BE2C (cell line): ENCODE data around the gene CEP76.

Experiments used
- DNase-seq: peaks from one replicate; pipeline ENCODE4 v3.0.0-alpha.2; 2020
- H3K27me3 ChIP-seq: fragments of 250-450 bp; sonication (Bioruptor Pico); 2 replicates; pipeline ENCODE4 v1.5.1; 2020; ENCODE audit warnings: mild to moderate bottlenecking
- H3K36me3 ChIP-seq: fragments of 250-450 bp; sonication (Bioruptor Pico); 2 replicates; pipeline ENCODE4 v1.5.1; 2020; ENCODE audit warnings: mild to moderate bottlenecking
- H3K4me1 ChIP-seq: fragments of 250-450 bp; sonication (Bioruptor Pico); 2 replicates; pipeline ENCODE4 v1.5.1; 2020
- H3K4me3 ChIP-seq: 2 replicates; pipeline ENCODE4 v1.5.1; 2011; ENCODE audit warnings: low read depth, low read length
- H3K9me3 ChIP-seq: fragments of 250-450 bp; sonication (Bioruptor Pico); 2 replicates; pipeline ENCODE4 v1.5.1; 2020
- TF ChIP-seq, protein P1 (sequence below): IDR thresholded peaks from 2 replicates; pipeline ENCODE4 v1.5.1; 2012; ENCODE audit warnings: mild to moderate bottlenecking, low read depth, low read length

Gene CEP76

DNA sequence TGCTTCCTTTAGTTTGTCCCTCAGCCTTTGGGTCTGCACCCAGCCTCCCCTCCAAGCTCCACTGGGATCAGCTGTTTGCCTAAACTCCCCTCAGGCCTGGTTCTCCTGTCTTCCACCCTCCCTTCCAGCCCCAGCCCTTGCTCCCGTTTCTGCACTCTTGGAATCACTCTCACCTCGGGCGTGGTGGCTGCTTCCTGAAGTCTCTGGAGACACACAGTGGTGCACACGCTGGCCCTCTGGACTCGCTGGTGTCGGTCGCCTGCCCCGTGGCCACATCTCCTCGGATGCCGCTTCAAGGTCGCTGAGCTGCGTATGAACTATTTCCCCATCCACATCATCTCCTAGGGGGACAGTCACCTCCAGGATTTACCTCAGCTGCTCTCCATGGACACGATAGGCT, 46.6 kb upstream of the CEP76 start:
- Histone ChIP-seq H3K27me3 (no peaks in the 10 kb centered on the region), H3K9me3 (no peaks in the 10 kb centered on the region), H3K4me1 (no peaks in the 10 kb centered on the region), H3K4me3 (no peak overlapping the region), H3K36me3 (no peaks in the 10 kb centered on the region)
- DNase-seq: no peak
- TF ChIP-seq, protein P1, sequence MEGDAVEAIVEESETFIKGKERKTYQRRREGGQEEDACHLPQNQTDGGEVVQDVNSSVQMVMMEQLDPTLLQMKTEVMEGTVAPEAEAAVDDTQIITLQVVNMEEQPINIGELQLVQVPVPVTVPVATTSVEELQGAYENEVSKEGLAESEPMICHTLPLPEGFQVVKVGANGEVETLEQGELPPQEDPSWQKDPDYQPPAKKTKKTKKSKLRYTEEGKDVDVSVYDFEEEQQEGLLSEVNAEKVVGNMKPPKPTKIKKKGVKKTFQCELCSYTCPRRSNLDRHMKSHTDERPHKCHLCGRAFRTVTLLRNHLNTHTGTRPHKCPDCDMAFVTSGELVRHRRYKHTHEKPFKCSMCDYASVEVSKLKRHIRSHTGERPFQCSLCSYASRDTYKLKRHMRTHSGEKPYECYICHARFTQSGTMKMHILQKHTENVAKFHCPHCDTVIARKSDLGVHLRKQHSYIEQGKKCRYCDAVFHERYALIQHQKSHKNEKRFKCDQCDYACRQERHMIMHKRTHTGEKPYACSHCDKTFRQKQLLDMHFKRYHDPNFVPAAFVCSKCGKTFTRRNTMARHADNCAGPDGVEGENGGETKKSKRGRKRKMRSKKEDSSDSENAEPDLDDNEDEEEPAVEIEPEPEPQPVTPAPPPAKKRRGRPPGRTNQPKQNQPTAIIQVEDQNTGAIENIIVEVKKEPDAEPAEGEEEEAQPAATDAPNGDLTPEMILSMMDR: no peak

DNA sequence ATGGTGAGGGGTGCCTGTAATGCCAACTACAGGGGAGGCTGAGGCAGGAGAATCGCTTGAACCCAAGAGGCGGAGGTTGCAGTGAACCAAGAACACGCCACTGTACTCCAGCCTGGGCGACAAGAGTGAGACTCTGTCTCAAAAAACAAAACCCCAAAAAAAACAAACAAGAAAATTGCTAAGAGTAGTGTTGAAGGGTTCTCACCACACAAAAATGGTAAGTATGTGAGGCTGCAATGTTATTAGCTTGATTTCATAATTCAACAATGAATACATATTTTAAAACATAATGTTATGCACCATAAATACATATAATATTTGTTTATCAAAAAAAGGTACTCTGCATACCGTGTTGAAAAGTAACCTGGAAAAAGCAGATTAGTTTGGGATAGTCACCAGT, 46.1 kb upstream of the CEP76 start:
- Histone ChIP-seq H3K4me3 (no peak overlapping the region), H3K9me3 (no peaks in the 10 kb centered on the region), H3K36me3 (no peaks in the 10 kb centered on the region), H3K4me1 (no peaks in the 10 kb centered on the region), H3K27me3 (no peaks in the 10 kb centered on the region)
- TF ChIP-seq, protein P1: no peak
- DNase-seq: no peak

DNA sequence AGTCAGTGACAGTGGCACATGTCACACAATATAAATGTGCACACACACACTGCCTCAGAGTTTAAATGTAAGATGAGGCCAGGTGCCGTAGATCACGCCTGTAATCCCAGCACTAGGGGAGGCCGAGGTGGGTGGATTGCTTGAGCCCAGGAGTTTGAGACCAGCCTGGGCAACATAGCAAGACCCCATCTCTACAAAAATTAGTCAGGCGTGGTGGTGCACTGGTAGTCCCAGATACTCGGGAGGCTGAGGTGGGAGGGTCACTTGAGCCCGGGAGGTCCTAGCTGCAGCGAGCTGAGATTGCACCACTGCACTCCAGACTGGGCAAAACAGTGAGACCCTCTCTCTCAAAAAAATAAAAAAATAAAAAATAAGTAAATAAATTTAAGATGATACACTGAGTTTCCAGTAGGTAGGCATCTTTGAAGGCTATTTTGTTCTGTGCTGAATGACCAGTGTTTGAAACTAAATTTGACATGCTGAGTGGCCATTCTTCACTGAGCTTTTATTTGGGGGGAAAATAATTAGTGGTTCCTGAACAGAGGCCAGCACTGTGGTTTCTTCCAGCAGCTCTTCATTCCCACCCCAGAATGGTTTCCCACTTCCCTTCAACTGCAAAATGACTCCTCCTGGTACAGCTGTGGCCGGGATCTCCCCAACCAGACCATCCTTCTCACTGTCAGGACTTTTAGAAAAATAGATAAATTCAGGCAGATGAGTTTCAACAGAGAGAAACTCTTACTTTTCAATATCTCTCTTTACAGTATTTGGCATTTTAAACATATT, 45.2 kb upstream of the CEP76 start:
- Histone ChIP-seq H3K36me3 (no peaks in the 10 kb centered on the region), H3K4me1 (no peaks in the 10 kb centered on the region), H3K27me3 (no peaks in the 10 kb centered on the region), H3K9me3 (no peaks in the 10 kb centered on the region), H3K4me3 (no peak overlapping the region)
- TF ChIP-seq, protein P1: no peak
- DNase-seq: no peak

DNA sequence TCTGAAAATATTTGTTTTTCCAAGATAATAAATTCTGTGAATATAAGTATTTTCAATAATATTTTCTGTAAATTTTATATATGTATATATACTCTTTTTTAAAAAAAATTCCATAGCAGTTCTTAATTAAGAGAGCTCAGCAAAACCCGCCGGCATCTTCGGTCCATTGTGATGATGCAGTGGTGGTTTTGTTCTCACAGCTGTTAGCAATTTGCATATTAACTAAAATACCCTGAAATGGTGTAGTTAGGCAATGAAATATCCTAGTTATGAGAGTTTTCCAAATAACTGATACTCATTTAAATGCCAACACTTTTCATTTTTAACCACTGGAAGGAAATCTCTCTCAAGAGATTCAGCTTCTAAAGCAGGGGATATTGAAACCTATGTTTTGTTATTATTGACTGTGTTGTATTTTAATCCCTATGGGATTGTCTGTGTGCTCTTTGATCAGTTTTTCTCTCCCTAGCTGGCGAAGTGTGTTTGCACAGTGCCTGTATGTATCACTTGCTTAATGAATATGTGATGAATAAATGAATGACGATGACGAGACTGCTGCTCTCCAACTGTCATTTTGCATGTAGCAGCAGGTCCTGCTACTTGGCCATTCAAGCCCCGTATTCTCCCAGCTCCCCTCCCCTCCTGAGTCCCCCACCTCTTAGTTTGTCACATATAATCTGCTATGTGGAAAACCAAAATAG, 42.7 kb upstream of the CEP76 start:
- Histone ChIP-seq H3K4me1 (no peaks in the 10 kb centered on the region), H3K4me3 (no peak overlapping the region), H3K27me3 (no peaks in the 10 kb centered on the region), H3K36me3 (no peaks in the 10 kb centered on the region), H3K9me3 (no peaks in the 10 kb centered on the region)
- no peak for DNase-seq
- TF ChIP-seq, protein P1: no peak

DNA sequence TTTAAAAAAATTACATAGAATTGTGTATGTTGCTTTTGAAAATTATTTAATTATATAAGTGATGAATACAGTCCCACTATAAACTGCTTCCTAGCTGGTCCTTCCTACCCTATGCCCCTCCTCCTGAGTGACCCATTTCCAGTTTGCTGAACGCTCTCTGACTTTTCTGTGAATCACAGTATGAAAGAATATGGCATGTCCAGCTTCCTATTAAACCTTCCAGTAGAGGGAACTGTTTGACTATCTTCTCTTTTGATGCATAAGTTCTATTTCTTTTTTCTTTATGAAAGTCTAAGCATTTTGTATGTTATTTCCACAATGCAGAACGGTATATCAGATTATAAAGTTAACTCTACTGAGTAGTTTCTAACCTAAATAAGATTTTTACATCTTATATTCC, 41.6 kb upstream of the CEP76 start:
- H3K27me3 ChIP-seq: no peaks in the 10 kb centered on the region
- TF ChIP-seq, protein P1: peak; percentile 40
- DNase-seq: no peak
- H3K9me3 ChIP-seq: no peaks in the 10 kb centered on the region
- H3K4me3 ChIP-seq: no peak overlapping the region
- no peaks in the 10 kb centered on the region for H3K36me3 ChIP-seq
- no peaks in the 10 kb centered on the region for H3K4me1 ChIP-seq

DNA sequence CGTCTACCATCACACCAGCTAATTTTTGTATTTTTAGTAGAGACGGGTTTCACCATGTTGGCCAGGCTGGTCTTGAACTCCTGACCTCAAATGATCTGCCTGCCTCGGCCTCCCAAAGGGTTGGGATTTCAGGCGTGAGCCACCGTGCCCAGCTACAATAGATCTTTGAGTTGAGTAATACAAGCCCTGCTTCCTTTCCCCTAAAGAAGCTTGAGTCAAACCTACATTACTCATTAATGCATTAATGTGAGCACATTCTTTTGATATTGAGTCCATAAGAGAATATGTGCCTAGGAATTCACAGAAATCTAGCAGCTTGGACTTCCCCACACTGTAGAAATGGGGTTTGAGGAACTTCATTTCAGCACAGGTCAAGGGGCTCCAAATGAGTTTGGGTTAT, 39.9 kb upstream of the CEP76 start:
- no peak for DNase-seq
- no peaks in the 10 kb centered on the region for H3K9me3 ChIP-seq
- TF ChIP-seq, protein P1: no peak
- no peaks in the 10 kb centered on the region for H3K27me3 ChIP-seq
- no peaks in the 10 kb centered on the region for H3K4me1 ChIP-seq
- no peaks in the 10 kb centered on the region for H3K36me3 ChIP-seq
- H3K4me3 ChIP-seq: no peak overlapping the region
